HepG2 (cell line): ENCODE data around the gene CEBPG. TPM values are rescaled to one million over a fixed set of nuclear protein-coding genes. Genes with fewer than 3 reads are reported as not detected.
A peak's percentile ranks its signal among the peaks of the same experiment; 100 is the strongest.

Source experiments
- ATF7-NPFF ChIP-seq: sonication (generic); formaldehyde crosslinking; IDR thresholded peaks from 2 replicates; pipeline ENCODE4 v1.8.1; 2023; ENCODE audit warnings: mild to moderate bottlenecking, low read depth, missing genetic modification reagents, moderate library complexity
- CENPX ChIP-seq: sonication (generic); formaldehyde crosslinking; IDR thresholded peaks from 2 replicates; pipeline ENCODE4 v1.9.0; 2021; ENCODE audit warnings: mild to moderate bottlenecking, missing genetic modification reagents, moderate library complexity
- EP300 ChIP-seq, 3 experiments: sonication (generic) in 1 of 3; formaldehyde crosslinking in 1 of 3; IDR thresholded peaks; 2 replicates each; pipeline versions ENCODE4 v1.5.1 to v1.6.1; 2011 to 2020; ENCODE audit warnings: low read depth in 2 of 3, low read length in 2 of 3, borderline replicate concordance in 1 of 3, improper control_type of control experiment in 1 of 3, mild to moderate bottlenecking in 1 of 3, missing genetic modification reagents in 1 of 3, moderate library complexity in 1 of 3
- GABPA ChIP-seq, 2 experiments: IDR thresholded peaks; 2 replicates each; pipeline ENCODE4 v1.6.1; 2011 to 2016; ENCODE audit warnings: low read depth in 2 of 2, low read length in 1 of 2, missing biosample characterization in 1 of 2, missing genetic modification characterization in 1 of 2
- SETDB1 ChIP-seq: sonication (generic); formaldehyde crosslinking; IDR thresholded peaks from 2 replicates; pipeline ENCODE4 v1.5.1; 2020; ENCODE audit warnings: missing genetic modification reagents, mild to moderate bottlenecking, borderline replicate concordance
- TBP ChIP-seq: sonication (generic); formaldehyde crosslinking; IDR thresholded peaks from 2 replicates; pipeline ENCODE4 v1.5.0; 2020; ENCODE audit warnings: missing genetic modification reagents
- TEAD3 ChIP-seq: optimal IDR thresholded peaks from 2 replicates; pipeline ENCODE3; 2016; ENCODE audit warnings: borderline replicate concordance
- TMF1 ChIP-seq: sonication (generic); formaldehyde crosslinking; IDR thresholded peaks from 2 replicates; pipeline ENCODE4 v1.8.1; 2022; ENCODE audit warnings: low read depth, missing genetic modification reagents
- ZNF224 ChIP-seq: sonication (generic); formaldehyde crosslinking; IDR thresholded peaks from 2 replicates; pipeline ENCODE4 v1.5.0; 2020; ENCODE audit warnings: mild to moderate bottlenecking, missing genetic modification reagents
- ZNF446 ChIP-seq: sonication (generic); formaldehyde crosslinking; IDR thresholded peaks from 2 replicates; pipeline ENCODE4 v1.5.0; 2020; ENCODE audit warnings: mild to moderate bottlenecking, missing genetic modification reagents
- ZNF558 ChIP-seq: sonication (generic); formaldehyde crosslinking; IDR thresholded peaks from 2 replicates; pipeline ENCODE4 v1.9.0; 2022; ENCODE audit warnings: mild to moderate bottlenecking, missing genetic modification reagents, borderline replicate concordance
- ZNF782 ChIP-seq: sonication (generic); formaldehyde crosslinking; IDR thresholded peaks from 2 replicates; pipeline ENCODE4 v1.4.0; 2020; ENCODE audit warnings: missing genetic modification reagents, mild to moderate bottlenecking, borderline replicate concordance
- polyA plus RNA-seq, 8 experiments: library from polyadenylated mRNA; depleted of rRNA in 3 of 8; stranded (reverse) in 7 of 8; unstranded in 1 of 8; fragments of >200 nt; fragmentation: Illumina TruSeq in 4 of 8; extraction: Trizol in 4 of 8; gene quantifications; 2 replicates each; pipeline versions ENCODE4 v1.2.1 to v1.2.3, GENCODE V29; 2011 to 2016; ENCODE audit warnings: low read depth in 4 of 8, missing spikeins in 1 of 8, mixed read lengths in 1 of 8; ENCODE audit not compliant: insufficient read depth in 1 of 8
- total RNA-seq, 5 experiments: library from RNA; depleted of rRNA; stranded (reverse); fragments of >200 nt; fragmentation: Illumina TruSeq; extraction: Trizol; gene quantifications; 2 replicates each; pipeline ENCODE4 v1.2.3, GENCODE V29; 2016; ENCODE audit warnings: low read depth in 1 of 5
- TF ChIP-seq, protein P1 (sequence below): sonication (generic); formaldehyde crosslinking; IDR thresholded peaks from 2 replicates; pipeline ENCODE4 v1.4.0; 2020; ENCODE audit warnings: missing genetic modification reagents, mild to moderate bottlenecking, borderline replicate concordance
- TF ChIP-seq, protein P2 (sequence below): sonication (generic); formaldehyde crosslinking; conservative IDR thresholded peaks from 2 replicates; pipeline ENCODE4 v1.4.0; 2020; ENCODE audit warnings: missing genetic modification reagents
- TF ChIP-seq, protein P3 (sequence below): sonication (generic); formaldehyde crosslinking; IDR thresholded peaks from 2 replicates; pipeline ENCODE4 v1.4.0; 2020; ENCODE audit warnings: mild to moderate bottlenecking, missing genetic modification reagents
- TF ChIP-seq, protein P4 (sequence below): sonication (generic); formaldehyde crosslinking; IDR thresholded peaks from 2 replicates; pipeline ENCODE4 v1.5.0; 2020; ENCODE audit warnings: missing genetic modification reagents
- TF ChIP-seq, protein P5 (sequence below): sonication (generic); formaldehyde crosslinking; IDR thresholded peaks from 2 replicates; pipeline ENCODE4 v1.4.0; 2020; ENCODE audit warnings: missing genetic modification reagents, borderline replicate concordance

Gene CEBPG
- total and polyA plus RNA-seq, 2 of the 13 experiments (the other 11 are each of a cell fraction or from before 2014, with no cell fraction given), result 25.7 to 34.3 TPM

DNA sequence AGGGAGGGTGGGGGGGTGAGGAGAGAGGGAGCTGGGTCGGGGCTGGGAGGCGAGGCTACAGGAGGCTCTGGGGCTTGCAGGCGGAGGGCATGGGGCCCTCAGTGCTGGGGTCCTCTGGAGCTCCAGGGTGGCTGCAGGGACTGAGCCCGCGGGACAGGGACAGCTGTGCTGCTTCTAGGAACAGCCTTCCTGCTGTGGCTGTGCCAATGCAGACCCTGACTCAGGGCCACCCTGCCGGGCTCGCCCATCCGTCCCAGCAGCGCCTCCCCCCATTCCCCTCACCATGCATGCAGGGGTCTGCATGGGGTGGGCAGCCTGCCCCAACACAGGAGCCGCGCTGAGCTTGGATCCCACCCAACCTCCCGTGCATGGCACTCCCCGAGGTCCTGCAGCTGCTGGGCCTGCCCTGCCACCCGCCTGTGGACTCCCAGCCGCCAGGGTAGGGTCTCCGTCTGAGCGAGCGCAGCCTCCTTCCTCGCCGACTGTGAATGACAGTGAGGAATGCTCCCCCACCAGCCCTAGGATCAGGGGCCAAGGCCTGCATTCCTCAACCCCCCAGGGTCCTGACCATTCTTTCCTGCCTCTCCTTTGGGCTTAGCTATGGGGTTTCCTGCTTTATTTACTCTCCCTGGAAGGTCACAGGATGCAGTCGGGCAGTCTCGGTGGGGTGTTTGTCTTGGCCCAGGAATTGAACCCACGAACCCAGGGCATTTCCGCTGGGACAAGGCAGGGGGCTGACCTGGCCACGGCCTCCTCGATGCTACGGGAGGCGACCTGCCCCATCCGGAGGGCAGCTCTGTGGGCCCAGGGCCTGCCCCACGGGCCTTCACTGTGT lies 23.4 kb downstream of the CEBPG start (continued):
- TF ChIP-seq GABPA (IDR thresholded peaks at IDR 0.05; ENCODE audit: low read depth, low read length), result no peak
- peak; percentile 79 for TF ChIP-seq GABPA (CRISPR knock-in tag; IDR thresholded peaks at IDR 0.05; ENCODE audit: low read depth)
- TF ChIP-seq ZNF446 (CRISPR knock-in tag), result no peak
- TF ChIP-seq, protein P1, sequence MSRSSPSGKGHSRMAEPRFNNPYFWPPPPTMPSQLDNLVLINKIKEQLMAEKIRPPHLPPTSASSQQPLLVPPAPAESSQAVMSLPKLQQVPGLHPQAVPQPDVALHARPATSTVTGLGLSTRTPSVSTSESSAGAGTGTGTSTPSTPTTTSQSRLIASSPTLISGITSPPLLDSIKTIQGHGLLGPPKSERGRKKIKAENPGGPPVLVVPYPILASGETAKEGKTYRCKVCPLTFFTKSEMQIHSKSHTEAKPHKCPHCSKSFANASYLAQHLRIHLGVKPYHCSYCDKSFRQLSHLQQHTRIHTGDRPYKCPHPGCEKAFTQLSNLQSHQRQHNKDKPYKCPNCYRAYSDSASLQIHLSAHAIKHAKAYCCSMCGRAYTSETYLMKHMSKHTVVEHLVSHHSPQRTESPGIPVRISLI (CRISPR knock-in tag), result peak; percentile 16; the same call in 1 of the 2 replicates
- TF ChIP-seq, protein P2, sequence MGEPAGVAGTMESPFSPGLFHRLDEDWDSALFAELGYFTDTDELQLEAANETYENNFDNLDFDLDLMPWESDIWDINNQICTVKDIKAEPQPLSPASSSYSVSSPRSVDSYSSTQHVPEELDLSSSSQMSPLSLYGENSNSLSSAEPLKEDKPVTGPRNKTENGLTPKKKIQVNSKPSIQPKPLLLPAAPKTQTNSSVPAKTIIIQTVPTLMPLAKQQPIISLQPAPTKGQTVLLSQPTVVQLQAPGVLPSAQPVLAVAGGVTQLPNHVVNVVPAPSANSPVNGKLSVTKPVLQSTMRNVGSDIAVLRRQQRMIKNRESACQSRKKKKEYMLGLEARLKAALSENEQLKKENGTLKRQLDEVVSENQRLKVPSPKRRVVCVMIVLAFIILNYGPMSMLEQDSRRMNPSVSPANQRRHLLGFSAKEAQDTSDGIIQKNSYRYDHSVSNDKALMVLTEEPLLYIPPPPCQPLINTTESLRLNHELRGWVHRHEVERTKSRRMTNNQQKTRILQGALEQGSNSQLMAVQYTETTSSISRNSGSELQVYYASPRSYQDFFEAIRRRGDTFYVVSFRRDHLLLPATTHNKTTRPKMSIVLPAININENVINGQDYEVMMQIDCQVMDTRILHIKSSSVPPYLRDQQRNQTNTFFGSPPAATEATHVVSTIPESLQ (CRISPR knock-in tag), result no peak
- 0 out of 2 replicates have a peak, but pooled peaks have one; percentile 14 for TF ChIP-seq ZNF782
- TF ChIP-seq ATF7-NPFF (CRISPR knock-in tag), result peak; percentile 87
- TF ChIP-seq, protein P3, sequence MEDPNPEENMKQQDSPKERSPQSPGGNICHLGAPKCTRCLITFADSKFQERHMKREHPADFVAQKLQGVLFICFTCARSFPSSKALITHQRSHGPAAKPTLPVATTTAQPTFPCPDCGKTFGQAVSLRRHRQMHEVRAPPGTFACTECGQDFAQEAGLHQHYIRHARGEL (CRISPR knock-in tag), result 0 out of 2 replicates have a peak, but pooled peaks have one; percentile 60
- TF ChIP-seq TEAD3 (CRISPR knock-in tag), result peak; percentile 99
- TF ChIP-seq EP300 (IDR thresholded peaks at IDR 0.05; ENCODE audit: low read depth in 2 of 2, low read length in 2 of 2), result peak; percentile 86 to 97; a peak in 3 of 4 replicates
- peak; percentile 97 for TF ChIP-seq EP300 (CRISPR knock-in tag; IDR thresholded peaks at IDR 0.05; ENCODE audit: borderline replicate concordance)
- TF ChIP-seq ZNF224 (CRISPR knock-in tag), result no peak; the same call in 1 of the 2 replicates
- TF ChIP-seq, protein P4, sequence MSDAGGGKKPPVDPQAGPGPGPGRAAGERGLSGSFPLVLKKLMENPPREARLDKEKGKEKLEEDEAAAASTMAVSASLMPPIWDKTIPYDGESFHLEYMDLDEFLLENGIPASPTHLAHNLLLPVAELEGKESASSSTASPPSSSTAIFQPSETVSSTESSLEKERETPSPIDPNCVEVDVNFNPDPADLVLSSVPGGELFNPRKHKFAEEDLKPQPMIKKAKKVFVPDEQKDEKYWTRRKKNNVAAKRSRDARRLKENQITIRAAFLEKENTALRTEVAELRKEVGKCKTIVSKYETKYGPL (CRISPR knock-in tag), result no peak
- TF ChIP-seq TBP (CRISPR knock-in tag), result no peak
- no peak for TF ChIP-seq SETDB1 (CRISPR knock-in tag)
- no peak; the same call in none of the 2 replicates for TF ChIP-seq ZNF558 (CRISPR knock-in tag)
- no peak for TF ChIP-seq TMF1 (CRISPR knock-in tag)
- TF ChIP-seq, protein P5, sequence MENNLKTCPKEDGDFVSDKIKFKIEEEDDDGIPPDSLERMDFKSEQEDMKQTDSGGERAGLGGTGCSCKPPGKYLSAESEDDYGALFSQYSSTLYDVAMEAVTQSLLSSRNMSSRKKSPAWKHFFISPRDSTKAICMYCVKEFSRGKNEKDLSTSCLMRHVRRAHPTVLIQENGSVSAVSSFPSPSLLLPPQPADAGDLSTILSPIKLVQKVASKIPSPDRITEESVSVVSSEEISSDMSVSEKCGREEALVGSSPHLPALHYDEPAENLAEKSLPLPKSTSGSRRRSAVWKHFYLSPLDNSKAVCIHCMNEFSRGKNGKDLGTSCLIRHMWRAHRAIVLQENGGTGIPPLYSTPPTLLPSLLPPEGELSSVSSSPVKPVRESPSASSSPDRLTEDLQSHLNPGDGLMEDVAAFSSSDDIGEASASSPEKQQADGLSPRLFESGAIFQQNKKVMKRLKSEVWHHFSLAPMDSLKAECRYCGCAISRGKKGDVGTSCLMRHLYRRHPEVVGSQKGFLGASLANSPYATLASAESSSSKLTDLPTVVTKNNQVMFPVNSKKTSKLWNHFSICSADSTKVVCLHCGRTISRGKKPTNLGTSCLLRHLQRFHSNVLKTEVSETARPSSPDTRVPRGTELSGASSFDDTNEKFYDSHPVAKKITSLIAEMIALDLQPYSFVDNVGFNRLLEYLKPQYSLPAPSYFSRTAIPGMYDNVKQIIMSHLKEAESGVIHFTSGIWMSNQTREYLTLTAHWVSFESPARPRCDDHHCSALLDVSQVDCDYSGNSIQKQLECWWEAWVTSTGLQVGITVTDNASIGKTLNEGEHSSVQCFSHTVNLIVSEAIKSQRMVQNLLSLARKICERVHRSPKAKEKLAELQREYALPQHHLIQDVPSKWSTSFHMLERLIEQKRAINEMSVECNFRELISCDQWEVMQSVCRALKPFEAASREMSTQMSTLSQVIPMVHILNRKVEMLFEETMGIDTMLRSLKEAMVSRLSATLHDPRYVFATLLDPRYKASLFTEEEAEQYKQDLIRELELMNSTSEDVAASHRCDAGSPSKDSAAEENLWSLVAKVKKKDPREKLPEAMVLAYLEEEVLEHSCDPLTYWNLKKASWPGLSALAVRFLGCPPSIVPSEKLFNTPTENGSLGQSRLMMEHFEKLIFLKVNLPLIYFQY (CRISPR knock-in tag), result peak; percentile 95
- no peak for TF ChIP-seq CENPX
